ENCODE measurements around the gene KLHDC3.

- TF ChIP-seq, protein P1, sequence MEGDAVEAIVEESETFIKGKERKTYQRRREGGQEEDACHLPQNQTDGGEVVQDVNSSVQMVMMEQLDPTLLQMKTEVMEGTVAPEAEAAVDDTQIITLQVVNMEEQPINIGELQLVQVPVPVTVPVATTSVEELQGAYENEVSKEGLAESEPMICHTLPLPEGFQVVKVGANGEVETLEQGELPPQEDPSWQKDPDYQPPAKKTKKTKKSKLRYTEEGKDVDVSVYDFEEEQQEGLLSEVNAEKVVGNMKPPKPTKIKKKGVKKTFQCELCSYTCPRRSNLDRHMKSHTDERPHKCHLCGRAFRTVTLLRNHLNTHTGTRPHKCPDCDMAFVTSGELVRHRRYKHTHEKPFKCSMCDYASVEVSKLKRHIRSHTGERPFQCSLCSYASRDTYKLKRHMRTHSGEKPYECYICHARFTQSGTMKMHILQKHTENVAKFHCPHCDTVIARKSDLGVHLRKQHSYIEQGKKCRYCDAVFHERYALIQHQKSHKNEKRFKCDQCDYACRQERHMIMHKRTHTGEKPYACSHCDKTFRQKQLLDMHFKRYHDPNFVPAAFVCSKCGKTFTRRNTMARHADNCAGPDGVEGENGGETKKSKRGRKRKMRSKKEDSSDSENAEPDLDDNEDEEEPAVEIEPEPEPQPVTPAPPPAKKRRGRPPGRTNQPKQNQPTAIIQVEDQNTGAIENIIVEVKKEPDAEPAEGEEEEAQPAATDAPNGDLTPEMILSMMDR (conservative IDR thresholded peaks at IDR 0.05 in 1 of 2, IDR thresholded peaks at IDR 0.05 in 1 of 2; ENCODE audit: low read depth in 1 of 2, low read length in 2 of 2), result no peak
- no peak for TF ChIP-seq EZH2 (IDR thresholded peaks at IDR 0.05; ENCODE audit: low read length, missing control alignments)
Measured at GRCh38 chr6:43033496-43034189, 19.6 kb downstream of the KLHDC3 start.
